H9 (cell line): ENCODE results near the gene PODNL1. TPM values are rescaled to one million over a fixed set of nuclear protein-coding genes. Genes with fewer than 3 reads are reported as not detected.

Experiments used
- DNase-seq: peaks from one replicate; pipeline ENCODE4 v3.0.0-alpha.2; 2017
- H2AFZ ChIP-seq: one replicate; pipeline ENCODE4 v1.6.1; 2013; ENCODE audit warnings: mild to moderate bottlenecking, low read length, control low read depth, moderate library complexity
- H2AK5ac ChIP-seq: 2 replicates; pipeline ENCODE4 v1.6.1; 2013; ENCODE audit warnings: low read length, control low read depth, mixed read lengths; ENCODE audit not compliant: insufficient read length
- H2BK120ac ChIP-seq: one replicate; pipeline ENCODE4 v1.6.1; 2013; ENCODE audit warnings: low read depth, mild to moderate bottlenecking, low read length, control low read depth, inconsistent platforms; ENCODE audit not compliant: poor library complexity, severe bottlenecking
- H2BK12ac ChIP-seq: 2 replicates; pipeline ENCODE4 v1.6.1; 2013; ENCODE audit warnings: low read length, control low read depth, mixed read lengths, low read depth; ENCODE audit not compliant: insufficient read length
- H2BK15ac ChIP-seq: 2 replicates; pipeline ENCODE4 v1.6.1; 2013; ENCODE audit warnings: low read depth, low read length, control low read depth
- H2BK20ac ChIP-seq: one replicate; pipeline ENCODE4 v1.6.1; 2013; ENCODE audit warnings: low read depth, mild to moderate bottlenecking, low read length, control low read depth, inconsistent platforms; ENCODE audit not compliant: poor library complexity, severe bottlenecking
- H2BK5ac ChIP-seq: 2 replicates; pipeline ENCODE4 v1.6.1; 2013; ENCODE audit warnings: low read length, control low read depth, mixed read lengths; ENCODE audit not compliant: insufficient read length
- H3K14ac ChIP-seq: 2 replicates; pipeline ENCODE4 v1.6.1; 2013; ENCODE audit warnings: low read length, control low read depth; ENCODE audit not compliant: insufficient read depth
- H3K18ac ChIP-seq: 2 replicates; pipeline ENCODE4 v1.6.1; 2013; ENCODE audit warnings: low read depth, mild to moderate bottlenecking, mixed read lengths, low read length, control low read depth; ENCODE audit not compliant: insufficient read length
- H3K23ac ChIP-seq: 2 replicates; pipeline ENCODE4 v1.6.1; 2013; ENCODE audit warnings: low read length, control low read depth, mixed read lengths, low read depth; ENCODE audit not compliant: insufficient read length
- H3K23me2 ChIP-seq: 2 replicates; pipeline ENCODE4 v1.6.1; 2013; ENCODE audit warnings: low read depth, mild to moderate bottlenecking, mixed read lengths, low read length, control low read depth; ENCODE audit not compliant: insufficient read length, poor library complexity, severe bottlenecking
- H3K27ac ChIP-seq: 2 replicates; pipeline ENCODE4 v1.5.1; 2013; ENCODE audit warnings: low read length, control low read depth, mixed read lengths, low read depth; ENCODE audit not compliant: insufficient read length
- H3K27me3 ChIP-seq: 2 replicates; pipeline ENCODE4 v1.6.1; 2013; ENCODE audit warnings: low read length, control low read depth, inconsistent platforms; ENCODE audit not compliant: insufficient read depth
- H3K4ac ChIP-seq: 2 replicates; pipeline ENCODE4 v1.6.1; 2013; ENCODE audit warnings: low read depth, mild to moderate bottlenecking, control low read depth, inconsistent platforms, low read length, moderate library complexity
- H3K4me1 ChIP-seq: 2 replicates; pipeline ENCODE4 v1.6.1; 2013; ENCODE audit warnings: low read length, control low read depth, inconsistent platforms; ENCODE audit not compliant: insufficient read depth
- H3K4me2 ChIP-seq: 2 replicates; pipeline ENCODE4 v1.6.1; 2013; ENCODE audit warnings: low read length, control low read depth, mixed read lengths; ENCODE audit not compliant: insufficient read length, insufficient read depth
- H3K56ac ChIP-seq: 2 replicates; pipeline ENCODE4 v1.6.1; 2013; ENCODE audit warnings: low read depth, mild to moderate bottlenecking, mixed read lengths, low read length, control low read depth; ENCODE audit not compliant: insufficient read length
- H3K79me1 ChIP-seq: 2 replicates; pipeline ENCODE4 v1.6.1; 2013; ENCODE audit warnings: low read depth, mild to moderate bottlenecking, moderate library complexity, low read length, control low read depth, inconsistent platforms; ENCODE audit not compliant: insufficient read depth, poor library complexity, severe bottlenecking
- H3K79me2 ChIP-seq: 2 replicates; pipeline ENCODE4 v1.6.1; 2013; ENCODE audit warnings: low read length, control low read depth, inconsistent platforms; ENCODE audit not compliant: insufficient read depth
- H3K9ac ChIP-seq: 2 replicates; pipeline ENCODE4 v1.6.1; 2013; ENCODE audit warnings: low read length, control low read depth, mixed read lengths; ENCODE audit not compliant: insufficient read length; ENCODE audit errors: extremely low read depth
- H3K9me3 ChIP-seq: one replicate; pipeline ENCODE4 v1.6.1; 2013; ENCODE audit warnings: low read depth, low read length, inconsistent platforms; ENCODE audit not compliant: control insufficient read depth
- H3T11ph ChIP-seq: one replicate; pipeline ENCODE4 v1.6.1; 2013; ENCODE audit warnings: mild to moderate bottlenecking, low read length, control low read depth, inconsistent platforms
- H4K20me1 ChIP-seq: one replicate; pipeline ENCODE4 v1.6.1; 2013; ENCODE audit not compliant: control insufficient read depth, insufficient read length, insufficient read depth
- H4K5ac ChIP-seq: 2 replicates; pipeline ENCODE4 v1.6.1; 2013; ENCODE audit warnings: low read depth, mild to moderate bottlenecking, mixed read lengths, low read length, control low read depth; ENCODE audit not compliant: insufficient read length
- H4K8ac ChIP-seq: replicated peaks from 2 replicates; pipeline ENCODE4 v1.6.1; 2013; ENCODE audit warnings: low read length, control low read depth, mixed read lengths, low read depth; ENCODE audit not compliant: insufficient read length
- H4K91ac ChIP-seq: 2 replicates; pipeline ENCODE4 v1.6.1; 2013; ENCODE audit warnings: low read depth, mild to moderate bottlenecking, moderate library complexity, mixed read lengths, low read length, control low read depth; ENCODE audit not compliant: insufficient read length
- H3K27ac Mint-ChIP-seq, 3 experiments: 2 replicates in 2 of 3; 3 replicates in 1 of 3; pipeline ENCODE4 v1.8.0; 2020 to 2021; ENCODE audit warnings: mixed read lengths in 3 of 3, mild to moderate bottlenecking in 1 of 3, moderate library complexity in 1 of 3
- H3K27me3 Mint-ChIP-seq: 2 replicates; pipeline ENCODE4 v1.8.0; 2021; ENCODE audit warnings: low read depth, mild to moderate bottlenecking, moderate library complexity, mixed read lengths
- H3K36me3 Mint-ChIP-seq, 3 experiments: 2 replicates in 2 of 3; 3 replicates in 1 of 3; pipeline ENCODE4 v1.8.0; 2020 to 2021; ENCODE audit warnings: low read depth in 3 of 3, mixed read lengths in 3 of 3; ENCODE audit not compliant: insufficient read depth in 1 of 3
- H3K4me1 Mint-ChIP-seq, 2 experiments: 2 replicates each; pipeline ENCODE4 v1.8.0; 2020; ENCODE audit warnings: mixed read lengths in 2 of 2
- H3K4me3 Mint-ChIP-seq, 2 experiments: 2 replicates in 1 of 2; 3 replicates in 1 of 2; pipeline ENCODE4 v1.8.0; 2020 to 2021; ENCODE audit warnings: mild to moderate bottlenecking in 2 of 2, mixed read lengths in 2 of 2, moderate library complexity in 1 of 2
- H3K9me3 Mint-ChIP-seq, 2 experiments: 2 replicates in 1 of 2; 3 replicates in 1 of 2; pipeline ENCODE4 v1.8.0; 2020; ENCODE audit warnings: mild to moderate bottlenecking in 2 of 2, mixed read lengths in 2 of 2, moderate library complexity in 1 of 2
- CTCF ChIP-seq: fragments of 200-600 bp; sonication (generic); conservative IDR thresholded peaks from 3 replicates; pipeline ENCODE4 v1.8.0; 2021; ENCODE audit warnings: antibody characterized with exemption, mild to moderate bottlenecking
- WGBS: extraction: QIAGEN DNeasy Blood & Tissue Kit; methylation state at CpG from one replicate; pipeline ENCODE4 v1.1.7; 2013; ENCODE audit warnings: missing lambda C conversion rate, low lambda C conversion rate, mixed read lengths; ENCODE audit not compliant: insufficient read length; ENCODE audit errors: extremely low coverage; 5-methylcytosine and 5-hydroxymethylcytosine counted together
- total RNA-seq: library from RNA; stranded (reverse); gene quantifications from 2 replicates; pipeline ENCODE4 v1.2.1, GENCODE V29; 2021

PODNL1 gene
- total RNA-seq, 1 experiment from 2014 or later = 0.68 TPM

DNA sequence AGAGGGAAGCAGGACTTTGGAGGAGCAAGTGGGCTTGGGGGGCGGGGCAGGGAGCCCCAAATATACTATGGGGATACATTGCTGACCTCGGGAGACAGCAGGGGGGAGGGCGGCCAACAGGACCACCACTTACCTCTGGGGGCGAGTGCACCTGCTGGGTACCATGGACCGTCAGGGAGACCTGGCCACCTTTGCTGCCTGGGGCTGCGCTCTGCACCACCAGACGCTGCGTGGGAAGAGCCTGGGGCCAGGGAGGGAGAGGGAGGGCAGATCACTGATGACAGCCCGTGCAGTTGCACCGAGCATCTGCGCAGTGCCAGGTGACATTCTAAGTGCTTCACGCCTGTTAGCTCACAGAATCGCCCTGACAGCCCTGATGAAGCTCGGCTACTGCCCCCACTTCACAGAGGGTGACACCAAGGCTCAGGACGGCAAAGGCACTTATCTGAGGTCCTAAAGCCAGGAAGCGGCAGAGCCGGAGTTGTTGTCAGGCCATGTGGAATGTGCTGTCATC is 43.8 kb upstream of the PODNL1 start:
- whole genome bisulfite sequencing = no CpG with 5 or more reads among the region's 17 CpGs
- no peaks in the 10 kb centered on the region; a peak in 1 of 5 replicates for H3K9me3 Mint-ChIP-seq
- TF ChIP-seq CTCF = no peak

More for the DNA sequence above, 43.8 kb upstream of the PODNL1 start:
- Histone ChIP-seq H4K5ac (no peak overlapping the region), H3K4ac (no peak overlapping the region), H3K79me2 (no peaks in the 10 kb centered on the region), H2BK120ac (no peak overlapping the region), H2AK5ac (no peak overlapping the region), H3K23me2 (no peaks in the 10 kb centered on the region), H3K56ac (no peak overlapping the region), H3T11ph (no peak overlapping the region), H3K79me1 (no peaks in the 10 kb centered on the region), H4K91ac (no peak overlapping the region), H3K23ac (no peak overlapping the region), H3K27ac (no peak overlapping the region), H2BK5ac (no peak overlapping the region), H3K18ac (no peak overlapping the region), H3K4me2 (no peak overlapping the region), H2BK15ac (no peak overlapping the region), H3K9ac (no peak overlapping the region), H3K14ac (no peak overlapping the region), H2AFZ (no peak overlapping the region), H4K20me1 (no peaks in the 10 kb centered on the region), H3K27me3 (no peaks in the 10 kb centered on the region), H3K9me3 (no peaks in the 10 kb centered on the region), H4K8ac (no peak overlapping the region), H2BK20ac (no peak overlapping the region), H3K4me1 (peaks cover 3% of the 10 kb centered on the region; the same call in 1 of the 2 replicates), H2BK12ac (no peak overlapping the region)
- no peak overlapping the region for H3K4me3 Mint-ChIP-seq
- H3K36me3 Mint-ChIP-seq = no peaks in the 10 kb centered on the region
- H3K27ac Mint-ChIP-seq = peak overlapping the region in 1 of 3 experiments; percentile 90; a peak in 1 of 7 replicates
- no peak for DNase-seq
- peaks cover 32 to 44% of the 10 kb centered on the region in 2 experiments for H3K4me1 Mint-ChIP-seq
- no peaks in the 10 kb centered on the region for H3K27me3 Mint-ChIP-seq
